Liver (tissue), 9 donors: Measurements from ENCODE around the gene R3HDM1. TPM values are rescaled to one million over a fixed set of nuclear protein-coding genes. Genes with fewer than 3 reads are reported as not detected.

Source experiments
- DNase-seq: peaks from one replicate; pipeline ENCODE4 v3.0.0-alpha.2; 2017; ENCODE audit warnings: low spot score
- H3K27ac ChIP-seq, 2 donors: one replicate each; pipeline ENCODE4 v1.7.0; 2013; ENCODE audit warnings: inconsistent platforms in 2 of 2, low read length in 2 of 2, control low read depth in 1 of 2, low read depth in 1 of 2, mild to moderate bottlenecking in 1 of 2
- H3K27me3 ChIP-seq, 4 donors: one replicate each; pipeline versions ENCODE4 v1.6.1 to v1.7.0; 2013; ENCODE audit warnings: low read length in 3 of 4, inconsistent platforms in 1 of 4, mild to moderate bottlenecking in 1 of 4, moderate library complexity in 1 of 4; ENCODE audit not compliant: control insufficient read depth in 4 of 4, insufficient read depth in 4 of 4
- H3K36me3 ChIP-seq, 4 donors: one replicate each; pipeline versions ENCODE4 v1.6.1 to v1.7.0; 2013; ENCODE audit warnings: low read length in 3 of 4, mild to moderate bottlenecking in 3 of 4, low read depth in 1 of 4, moderate library complexity in 1 of 4; ENCODE audit not compliant: control insufficient read depth in 4 of 4, insufficient read depth in 3 of 4
- H3K4me1 ChIP-seq, 4 donors: one replicate each; pipeline versions ENCODE4 v1.6.1 to v1.7.0; 2013; ENCODE audit warnings: low read length in 3 of 4, mild to moderate bottlenecking in 3 of 4, moderate library complexity in 1 of 4; ENCODE audit not compliant: control insufficient read depth in 4 of 4, insufficient read depth in 4 of 4
- H3K4me3 ChIP-seq, 3 donors: one replicate each; pipeline versions ENCODE4 v1.6.1 to v1.7.0; 2013; ENCODE audit warnings: low read length in 3 of 3, control low read depth in 1 of 3, low read depth in 1 of 3, mild to moderate bottlenecking in 1 of 3
- H3K9ac ChIP-seq, 2 donors: one replicate each; pipeline ENCODE4 v1.7.0; 2013; ENCODE audit warnings: low read length in 2 of 2, mild to moderate bottlenecking in 2 of 2, moderate library complexity in 2 of 2, control low read depth in 1 of 2, low read depth in 1 of 2
- H3K9me3 ChIP-seq, 4 donors: one replicate each; pipeline versions ENCODE4 v1.6.1 to v1.7.0; 2013; ENCODE audit warnings: low read length in 3 of 4; ENCODE audit not compliant: control insufficient read depth in 4 of 4
- EGR1 ChIP-seq, 2 donors: IDR thresholded peaks; 2 replicates each; pipeline ENCODE4 v1.6.1; 2016 to 2018; ENCODE audit warnings: antibody characterized with exemption in 2 of 2, low read depth in 2 of 2
- FOXA1 ChIP-seq: IDR thresholded peaks from 2 replicates; pipeline ENCODE4 v1.6.1; 2016; ENCODE audit warnings: antibody characterized with exemption
- FOXA2 ChIP-seq: IDR thresholded peaks from 2 replicates; pipeline ENCODE4 v1.6.1; 2016; ENCODE audit warnings: antibody characterized with exemption
- GABPA ChIP-seq, 2 donors: IDR thresholded peaks in 1 of 2; conservative IDR thresholded peaks in 1 of 2; 2 replicates each; pipeline ENCODE4 v1.6.1; 2016; ENCODE audit warnings: antibody characterized with exemption in 2 of 2, mild to moderate bottlenecking in 1 of 2, moderate library complexity in 1 of 2
- HNF4A ChIP-seq, 2 donors: conservative IDR thresholded peaks; 2 replicates each; pipeline ENCODE4 v1.6.1; 2016; ENCODE audit warnings: antibody characterized with exemption in 2 of 2, mild to moderate bottlenecking in 2 of 2
- HNF4G ChIP-seq: IDR thresholded peaks from 2 replicates; pipeline ENCODE4 v1.6.1; 2016; ENCODE audit warnings: antibody characterized with exemption
- JUND ChIP-seq, 2 donors: IDR thresholded peaks; 2 replicates each; pipeline ENCODE4 v1.6.1; 2016; ENCODE audit warnings: antibody characterized with exemption in 2 of 2
- NR2F2 ChIP-seq: IDR thresholded peaks from 2 replicates; pipeline ENCODE4 v1.6.1; 2016; ENCODE audit warnings: antibody characterized with exemption
- RXRA ChIP-seq, 2 donors: IDR thresholded peaks; 2 replicates each; pipeline ENCODE4 v1.6.1; 2017 to 2018; ENCODE audit warnings: antibody characterized with exemption in 2 of 2, mild to moderate bottlenecking in 1 of 2
- SP1 ChIP-seq: IDR thresholded peaks from 2 replicates; pipeline ENCODE4 v1.6.1; 2018; ENCODE audit warnings: antibody characterized with exemption, mild to moderate bottlenecking
- TAF1 ChIP-seq: conservative IDR thresholded peaks from 2 replicates; pipeline ENCODE4 v1.6.1; 2016; ENCODE audit warnings: antibody characterized with exemption, mild to moderate bottlenecking
- YY1 ChIP-seq: IDR thresholded peaks from 2 replicates; pipeline ENCODE4 v1.6.1; 2016; ENCODE audit warnings: antibody characterized with exemption, mild to moderate bottlenecking
- WGBS: extraction: QIAGEN DNeasy Blood & Tissue Kit; methylation state at CpG from one replicate; pipeline ENCODE4 v1.1.7; 2013; 5-methylcytosine and 5-hydroxymethylcytosine counted together
- polyA plus RNA-seq, 2 donors: library from polyadenylated mRNA; stranded (reverse) in 1 of 2; unstranded in 1 of 2; fragments of 200-250 nt in 1 of 2; fragments of >200 nt in 1 of 2; fragmentation: Nextera tagmentation in 1 of 2; extraction: Ambion mirVana in 1 of 2; gene quantifications; one replicate each; pipeline versions ENCODE4 v1.2.1 to v1.2.3, GENCODE V29; 2013 to 2015
- total RNA-seq, 2 donors: library from RNA; depleted of rRNA; stranded (reverse); fragments of >200 nt; gene quantifications; one replicate each; pipeline ENCODE4 v1.2.3, GENCODE V29; 2014
- TF ChIP-seq, protein P1 (sequence below): fragments of 150-350 bp; IDR thresholded peaks from 2 replicates; pipeline ENCODE4 v1.5.1; 2017; ENCODE audit warnings: improper control_type of control experiment, low read depth, low read length; ENCODE audit not compliant: missing input control
- TF ChIP-seq, protein P2 (sequence below): IDR thresholded peaks from 2 replicates; pipeline ENCODE4 v1.6.1; 2016; ENCODE audit warnings: antibody characterized with exemption, mild to moderate bottlenecking
- TF ChIP-seq, protein P3 (sequence below): IDR thresholded peaks from 2 replicates; pipeline ENCODE4 v1.6.1; 2016; ENCODE audit warnings: antibody characterized with exemption
- TF ChIP-seq, protein P4 (sequence below): IDR thresholded peaks from 2 replicates; pipeline ENCODE4 v1.6.1; 2016; ENCODE audit warnings: antibody characterized with exemption
- donor health status: healthy.
- donor health status: healthy.
- donor health status: healthy.
- donor health status: healthy.
- donor health status: healthy.

The R3HDM1 gene
- total and polyA plus RNA-seq, 4 donors = 6.0 to 10.0 (median 8.8) TPM

DNA sequence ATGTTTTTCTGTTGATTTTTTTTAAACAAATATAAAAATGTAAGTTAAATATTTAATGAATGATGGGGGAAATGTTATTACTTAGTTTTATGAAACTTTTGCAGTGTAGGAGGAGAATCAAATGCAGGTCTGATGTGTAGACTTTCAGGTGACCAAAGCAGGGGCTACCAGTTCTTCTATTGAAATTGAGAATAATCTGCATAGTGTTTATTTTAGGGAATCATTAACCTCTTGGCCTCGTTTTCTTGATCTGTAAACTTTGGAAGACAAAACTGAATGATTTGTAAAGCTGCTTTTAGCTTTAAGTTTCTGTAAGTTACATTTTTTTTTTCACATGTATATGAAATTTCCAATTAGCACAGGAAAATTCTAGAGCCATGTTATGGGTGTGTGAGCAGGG is 99.2 kb downstream of the R3HDM1 start:
- DNase-seq = no peak
- WGBS = 34% methylated on average over 1 of the region's 1 CpG
- no peaks in the 10 kb centered on the region for H3K9me3 ChIP-seq
- peak in 1 of 2 donors; percentile 31 for TF ChIP-seq RXRA (IDR thresholded peaks at IDR 0.05)
- TF ChIP-seq JUND (IDR thresholded peaks at IDR 0.05) = no peak
- peak; percentile 25 for TF ChIP-seq TAF1
- TF ChIP-seq SP1 = peak; percentile 52
- no peak for TF ChIP-seq FOXA1
- TF ChIP-seq HNF4A (conservative IDR thresholded peaks at IDR 0.05) = peak; percentile 39 to 53
- TF ChIP-seq, protein P1, sequence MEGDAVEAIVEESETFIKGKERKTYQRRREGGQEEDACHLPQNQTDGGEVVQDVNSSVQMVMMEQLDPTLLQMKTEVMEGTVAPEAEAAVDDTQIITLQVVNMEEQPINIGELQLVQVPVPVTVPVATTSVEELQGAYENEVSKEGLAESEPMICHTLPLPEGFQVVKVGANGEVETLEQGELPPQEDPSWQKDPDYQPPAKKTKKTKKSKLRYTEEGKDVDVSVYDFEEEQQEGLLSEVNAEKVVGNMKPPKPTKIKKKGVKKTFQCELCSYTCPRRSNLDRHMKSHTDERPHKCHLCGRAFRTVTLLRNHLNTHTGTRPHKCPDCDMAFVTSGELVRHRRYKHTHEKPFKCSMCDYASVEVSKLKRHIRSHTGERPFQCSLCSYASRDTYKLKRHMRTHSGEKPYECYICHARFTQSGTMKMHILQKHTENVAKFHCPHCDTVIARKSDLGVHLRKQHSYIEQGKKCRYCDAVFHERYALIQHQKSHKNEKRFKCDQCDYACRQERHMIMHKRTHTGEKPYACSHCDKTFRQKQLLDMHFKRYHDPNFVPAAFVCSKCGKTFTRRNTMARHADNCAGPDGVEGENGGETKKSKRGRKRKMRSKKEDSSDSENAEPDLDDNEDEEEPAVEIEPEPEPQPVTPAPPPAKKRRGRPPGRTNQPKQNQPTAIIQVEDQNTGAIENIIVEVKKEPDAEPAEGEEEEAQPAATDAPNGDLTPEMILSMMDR = no peak
- peak; percentile 47 for TF ChIP-seq FOXA2
- peak; percentile 39 for TF ChIP-seq YY1
- H3K4me3 ChIP-seq = peak overlapping the region in 1 of 3 donors; percentile 20
- H3K36me3 ChIP-seq = no peaks in the 10 kb centered on the region
- peaks cover 0 to 22% (median 21%) of the 10 kb centered on the region in 4 donors for H3K4me1 ChIP-seq
- peak overlapping the region; percentile 55 to 65 for H3K27ac ChIP-seq
- H3K27me3 ChIP-seq = no peaks in the 10 kb centered on the region
- H3K9ac ChIP-seq = peak overlapping the region in 1 of 2 donors; percentile 83

DNA sequence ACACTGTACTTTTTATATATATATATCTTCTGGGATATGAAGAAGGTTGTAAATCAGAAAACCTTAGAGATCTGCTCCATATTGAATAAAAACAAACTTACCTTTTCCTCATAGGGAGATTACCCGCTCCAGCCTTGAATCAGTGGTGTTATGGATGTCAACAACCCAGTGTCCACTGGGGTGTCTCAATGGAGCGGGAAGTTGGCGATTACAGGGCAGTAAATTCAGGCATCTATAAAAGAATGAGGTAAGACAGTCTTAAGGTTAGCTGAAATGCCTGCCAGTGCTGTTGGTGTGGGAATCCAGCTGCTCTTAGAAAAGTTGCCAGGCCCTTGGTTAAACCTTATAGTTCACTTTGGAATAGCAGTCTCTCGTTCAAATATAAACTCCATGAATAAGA is 102.3 kb downstream of the R3HDM1 start:
- no peak overlapping the region for H3K9ac ChIP-seq
- TF ChIP-seq FOXA1 (no peak), NR2F2 (no peak), EGR1 (IDR thresholded peaks at IDR 0.05; ENCODE audit: low read depth in 2 of 2) (no peak)
- TF ChIP-seq, protein P2, sequence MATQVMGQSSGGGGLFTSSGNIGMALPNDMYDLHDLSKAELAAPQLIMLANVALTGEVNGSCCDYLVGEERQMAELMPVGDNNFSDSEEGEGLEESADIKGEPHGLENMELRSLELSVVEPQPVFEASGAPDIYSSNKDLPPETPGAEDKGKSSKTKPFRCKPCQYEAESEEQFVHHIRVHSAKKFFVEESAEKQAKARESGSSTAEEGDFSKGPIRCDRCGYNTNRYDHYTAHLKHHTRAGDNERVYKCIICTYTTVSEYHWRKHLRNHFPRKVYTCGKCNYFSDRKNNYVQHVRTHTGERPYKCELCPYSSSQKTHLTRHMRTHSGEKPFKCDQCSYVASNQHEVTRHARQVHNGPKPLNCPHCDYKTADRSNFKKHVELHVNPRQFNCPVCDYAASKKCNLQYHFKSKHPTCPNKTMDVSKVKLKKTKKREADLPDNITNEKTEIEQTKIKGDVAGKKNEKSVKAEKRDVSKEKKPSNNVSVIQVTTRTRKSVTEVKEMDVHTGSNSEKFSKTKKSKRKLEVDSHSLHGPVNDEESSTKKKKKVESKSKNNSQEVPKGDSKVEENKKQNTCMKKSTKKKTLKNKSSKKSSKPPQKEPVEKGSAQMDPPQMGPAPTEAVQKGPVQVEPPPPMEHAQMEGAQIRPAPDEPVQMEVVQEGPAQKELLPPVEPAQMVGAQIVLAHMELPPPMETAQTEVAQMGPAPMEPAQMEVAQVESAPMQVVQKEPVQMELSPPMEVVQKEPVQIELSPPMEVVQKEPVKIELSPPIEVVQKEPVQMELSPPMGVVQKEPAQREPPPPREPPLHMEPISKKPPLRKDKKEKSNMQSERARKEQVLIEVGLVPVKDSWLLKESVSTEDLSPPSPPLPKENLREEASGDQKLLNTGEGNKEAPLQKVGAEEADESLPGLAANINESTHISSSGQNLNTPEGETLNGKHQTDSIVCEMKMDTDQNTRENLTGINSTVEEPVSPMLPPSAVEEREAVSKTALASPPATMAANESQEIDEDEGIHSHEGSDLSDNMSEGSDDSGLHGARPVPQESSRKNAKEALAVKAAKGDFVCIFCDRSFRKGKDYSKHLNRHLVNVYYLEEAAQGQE = no peak
- H3K9me3 ChIP-seq = no peaks in the 10 kb centered on the region
- no peak for DNase-seq
- peaks cover 0 to 31% (median 20%) of the 10 kb centered on the region in 4 donors for H3K4me1 ChIP-seq
- H3K27ac ChIP-seq = no peak overlapping the region
- WGBS = 80% methylated on average over 4 of the region's 4 CpGs
- peaks cover 0 to 2% (median under 1%) of the 10 kb centered on the region in 4 donors for H3K36me3 ChIP-seq
- H3K4me3 ChIP-seq = no peak overlapping the region
- no peaks in the 10 kb centered on the region for H3K27me3 ChIP-seq

DNA sequence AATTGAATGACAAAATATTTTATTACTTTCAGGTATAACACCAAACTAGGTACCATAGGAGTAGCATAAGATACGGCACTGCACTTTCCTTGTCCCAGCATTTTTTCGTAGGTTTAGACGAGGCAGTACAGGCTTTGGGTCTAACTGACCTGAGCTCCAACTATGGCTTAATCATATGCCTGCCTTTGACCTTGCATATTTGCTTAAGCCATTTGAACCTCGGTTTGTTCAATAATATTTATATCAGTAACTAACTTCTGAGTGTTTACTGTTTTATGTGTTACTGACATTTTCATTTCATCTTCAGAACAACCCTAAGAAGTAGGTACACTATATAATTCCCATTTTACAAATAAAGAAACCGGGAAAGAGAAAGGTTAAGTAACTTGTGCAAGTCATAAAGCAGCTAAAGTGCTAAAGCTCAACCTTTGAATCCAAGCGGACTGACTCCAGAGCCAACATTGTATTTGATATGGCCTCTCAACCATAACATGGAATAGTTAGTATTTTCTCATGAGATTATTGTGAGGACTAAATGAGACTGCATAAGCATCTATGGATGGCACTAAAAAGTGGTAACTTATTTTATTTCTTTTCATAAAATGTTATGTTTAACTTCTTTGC is 104.0 kb downstream of the R3HDM1 start:
- DNase-seq = no peak
- peaks cover 0 to 4% (median 2%) of the 10 kb centered on the region in 4 donors for H3K36me3 ChIP-seq
- H3K4me1 ChIP-seq = peaks cover 0 to 31% (median 13%) of the 10 kb centered on the region in 4 donors
- H3K27me3 ChIP-seq = no peaks in the 10 kb centered on the region
- H3K9me3 ChIP-seq = no peaks in the 10 kb centered on the region
- 33% methylated on average over 6 of the region's 6 CpGs for WGBS
- no peak overlapping the region for H3K4me3 ChIP-seq
- H3K9ac ChIP-seq = no peak overlapping the region
- H3K27ac ChIP-seq = peak overlapping the region; percentile 46 to 47
- TF ChIP-seq, protein P3, sequence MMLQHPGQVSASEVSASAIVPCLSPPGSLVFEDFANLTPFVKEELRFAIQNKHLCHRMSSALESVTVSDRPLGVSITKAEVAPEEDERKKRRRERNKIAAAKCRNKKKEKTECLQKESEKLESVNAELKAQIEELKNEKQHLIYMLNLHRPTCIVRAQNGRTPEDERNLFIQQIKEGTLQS = no peak
- no peak for TF ChIP-seq EGR1 (IDR thresholded peaks at IDR 0.05; ENCODE audit: low read depth in 2 of 2)
- TF ChIP-seq, protein P4, sequence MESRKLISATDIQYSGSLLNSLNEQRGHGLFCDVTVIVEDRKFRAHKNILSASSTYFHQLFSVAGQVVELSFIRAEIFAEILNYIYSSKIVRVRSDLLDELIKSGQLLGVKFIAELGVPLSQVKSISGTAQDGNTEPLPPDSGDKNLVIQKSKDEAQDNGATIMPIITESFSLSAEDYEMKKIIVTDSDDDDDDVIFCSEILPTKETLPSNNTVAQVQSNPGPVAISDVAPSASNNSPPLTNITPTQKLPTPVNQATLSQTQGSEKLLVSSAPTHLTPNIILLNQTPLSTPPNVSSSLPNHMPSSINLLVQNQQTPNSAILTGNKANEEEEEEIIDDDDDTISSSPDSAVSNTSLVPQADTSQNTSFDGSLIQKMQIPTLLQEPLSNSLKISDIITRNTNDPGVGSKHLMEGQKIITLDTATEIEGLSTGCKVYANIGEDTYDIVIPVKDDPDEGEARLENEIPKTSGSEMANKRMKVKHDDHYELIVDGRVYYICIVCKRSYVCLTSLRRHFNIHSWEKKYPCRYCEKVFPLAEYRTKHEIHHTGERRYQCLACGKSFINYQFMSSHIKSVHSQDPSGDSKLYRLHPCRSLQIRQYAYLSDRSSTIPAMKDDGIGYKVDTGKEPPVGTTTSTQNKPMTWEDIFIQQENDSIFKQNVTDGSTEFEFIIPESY = no peak
- peak; percentile 84 for TF ChIP-seq HNF4A (conservative IDR thresholded peaks at IDR 0.05)
- peak; percentile 63 for TF ChIP-seq NR2F2
- no peak for TF ChIP-seq HNF4G
- TF ChIP-seq SP1 = peak; percentile 88
- TF ChIP-seq, protein P2 = peak; percentile 65
- no peak for TF ChIP-seq GABPA (IDR thresholded peaks at IDR 0.05 in 1 of 2, conservative IDR thresholded peaks at IDR 0.05 in 1 of 2)
- TF ChIP-seq YY1 = peak; percentile 68
